Prostate gland (tissue), 2 donors: ENCODE measurements around the gene UPF3A. TPM values are rescaled to one million over a fixed set of nuclear protein-coding genes. Genes with fewer than 3 reads are reported as not detected.

Source experiments
- DNase-seq: peaks from one replicate; pipeline ENCODE4 v3.0.0-alpha.2; 2019; ENCODE audit warnings: low spot score
- H3K27ac ChIP-seq, 2 donors: fragments of 200-600 bp; sonication (generic); 2 replicates each; pipeline ENCODE4 v1.5.1; 2017 to 2019
- H3K27me3 ChIP-seq: fragments of 200-600 bp; sonication (generic); replicated peaks from 2 replicates; pipeline ENCODE4 v1.5.1; 2019; ENCODE audit not compliant: insufficient read depth
- H3K36me3 ChIP-seq, 2 donors: fragments of 200-600 bp; sonication (generic); 1 replicate in 1 of 2; 2 replicates in 1 of 2; pipeline versions ENCODE4 v1.5.1 to v1.8.1; 2017 to 2019
- H3K4me1 ChIP-seq: fragments of 200-600 bp; sonication (generic); replicated peaks from 2 replicates; pipeline ENCODE4 v1.5.1; 2019
- H3K4me3 ChIP-seq, 2 donors: fragments of 200-600 bp; sonication (generic); 2 replicates each; pipeline ENCODE4 v1.5.1; 2017 to 2019
- H3K9me3 ChIP-seq: fragments of 200-600 bp; sonication (generic); 2 replicates; pipeline ENCODE4 v1.5.1; 2017
- POLR2A ChIP-seq: fragments of 450-650 bp; IDR thresholded peaks from one replicate; pipeline ENCODE4 v1.6.1; 2016; ENCODE audit warnings: antibody characterized with exemption, mild to moderate bottlenecking
- POLR2AphosphoS5 ChIP-seq: sonication (generic); formaldehyde crosslinking; IDR thresholded peaks from one replicate; pipeline ENCODE4 v1.6.1; 2017; ENCODE audit warnings: antibody characterized with exemption
- WGBS: methylation state at CpG from one replicate; pipeline ENCODE4 v1.1.5; 2018; 5-methylcytosine and 5-hydroxymethylcytosine counted together
- intact Hi-C: fragments of 100-400 bp; cut with DNase I; formaldehyde crosslinking; loops from one replicate; pipeline ENCODE4 v1.14.2; 2022
- total RNA-seq, 2 donors: library from RNA; depleted of rRNA; stranded (reverse); fragments of >200 nt; gene quantifications; one replicate each; pipeline ENCODE4 v1.1.0, GENCODE V29; 2016
- TF ChIP-seq, protein P1 (sequence below), 4 experiments: fragments of 200-600 bp in 2 of 4; fragments of 450-650 bp in 2 of 4; sonication (generic) in 2 of 4; IDR thresholded peaks; 1 replicate in 3 of 4; 2 replicates in 1 of 4; pipeline ENCODE4 v1.5.1; 2016 to 2019; ENCODE audit warnings: antibody characterized with exemption in 4 of 4, mild to moderate bottlenecking in 2 of 4, moderate library complexity in 2 of 4

UPF3A gene
- total RNA-seq, 2 donors from 2014 or later = 30.6 to 62.9 TPM

DNA sequence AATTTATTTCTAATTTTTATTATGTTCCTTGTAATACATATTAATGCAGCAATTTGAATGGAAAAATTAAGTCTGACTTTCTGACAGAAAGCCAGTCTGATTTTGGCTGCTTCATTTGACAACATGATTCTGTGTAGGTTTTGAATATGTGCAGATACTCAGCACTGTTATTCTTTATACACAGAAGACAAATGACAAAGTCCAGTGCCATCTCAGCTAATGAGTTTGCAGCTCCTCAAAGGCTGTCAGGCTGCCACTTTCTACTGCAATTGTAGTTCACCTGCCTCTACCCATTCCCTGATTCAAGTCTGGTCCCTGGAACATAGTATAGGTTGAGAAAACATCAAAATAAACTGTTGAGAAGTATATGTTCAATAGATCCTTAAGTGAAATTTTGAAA is 30.0 kb downstream of the UPF3A start:
- Histone ChIP-seq H3K4me1 (no peaks in the 10 kb centered on the region), H3K27ac (no peak overlapping the region), H3K27me3 (no peaks in the 10 kb centered on the region), H3K9me3 (no peaks in the 10 kb centered on the region), H3K36me3 (no peaks in the 10 kb centered on the region), H3K4me3 (no peak overlapping the region)
- TF ChIP-seq, protein P1, sequence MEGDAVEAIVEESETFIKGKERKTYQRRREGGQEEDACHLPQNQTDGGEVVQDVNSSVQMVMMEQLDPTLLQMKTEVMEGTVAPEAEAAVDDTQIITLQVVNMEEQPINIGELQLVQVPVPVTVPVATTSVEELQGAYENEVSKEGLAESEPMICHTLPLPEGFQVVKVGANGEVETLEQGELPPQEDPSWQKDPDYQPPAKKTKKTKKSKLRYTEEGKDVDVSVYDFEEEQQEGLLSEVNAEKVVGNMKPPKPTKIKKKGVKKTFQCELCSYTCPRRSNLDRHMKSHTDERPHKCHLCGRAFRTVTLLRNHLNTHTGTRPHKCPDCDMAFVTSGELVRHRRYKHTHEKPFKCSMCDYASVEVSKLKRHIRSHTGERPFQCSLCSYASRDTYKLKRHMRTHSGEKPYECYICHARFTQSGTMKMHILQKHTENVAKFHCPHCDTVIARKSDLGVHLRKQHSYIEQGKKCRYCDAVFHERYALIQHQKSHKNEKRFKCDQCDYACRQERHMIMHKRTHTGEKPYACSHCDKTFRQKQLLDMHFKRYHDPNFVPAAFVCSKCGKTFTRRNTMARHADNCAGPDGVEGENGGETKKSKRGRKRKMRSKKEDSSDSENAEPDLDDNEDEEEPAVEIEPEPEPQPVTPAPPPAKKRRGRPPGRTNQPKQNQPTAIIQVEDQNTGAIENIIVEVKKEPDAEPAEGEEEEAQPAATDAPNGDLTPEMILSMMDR (IDR thresholded peaks at IDR 0.05) = no peak
- TF ChIP-seq POLR2AphosphoS5 (no peak), POLR2A (no peak)
- intact Hi-C loops = no loop called here
- no peak for DNase-seq

DNA sequence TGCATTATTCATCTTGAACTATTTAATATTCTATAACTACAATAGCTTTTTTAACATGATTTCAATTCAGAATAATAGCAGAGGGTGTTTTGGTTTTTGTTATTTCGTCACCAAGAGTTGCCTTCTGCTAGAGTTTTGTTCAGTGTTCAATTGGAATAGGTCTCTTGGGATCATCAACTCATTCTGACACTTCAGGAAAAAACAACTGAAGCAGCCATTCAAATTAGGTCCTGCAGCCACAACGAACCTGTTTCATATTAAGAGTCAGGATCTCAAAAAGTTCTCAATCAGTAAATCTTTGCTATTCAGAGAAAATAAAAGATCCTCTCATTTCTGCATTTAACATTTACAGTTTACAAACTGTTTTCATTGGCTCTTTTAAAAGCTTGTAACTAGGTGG is 30.5 kb downstream of the UPF3A start:
- intact Hi-C loops = no loop called here
- 48% methylated on average over 2 of the region's 2 CpGs for WGBS
- H3K27ac ChIP-seq = no peak overlapping the region
- H3K4me1 ChIP-seq = no peaks in the 10 kb centered on the region
- no peak overlapping the region for H3K4me3 ChIP-seq
- TF ChIP-seq POLR2AphosphoS5 = no peak
- TF ChIP-seq POLR2A = no peak
- TF ChIP-seq, protein P1 (IDR thresholded peaks at IDR 0.05) = no peak
- H3K27me3 ChIP-seq = no peaks in the 10 kb centered on the region
- H3K9me3 ChIP-seq = no peaks in the 10 kb centered on the region
- H3K36me3 ChIP-seq = no peaks in the 10 kb centered on the region
- DNase-seq = no peak

DNA sequence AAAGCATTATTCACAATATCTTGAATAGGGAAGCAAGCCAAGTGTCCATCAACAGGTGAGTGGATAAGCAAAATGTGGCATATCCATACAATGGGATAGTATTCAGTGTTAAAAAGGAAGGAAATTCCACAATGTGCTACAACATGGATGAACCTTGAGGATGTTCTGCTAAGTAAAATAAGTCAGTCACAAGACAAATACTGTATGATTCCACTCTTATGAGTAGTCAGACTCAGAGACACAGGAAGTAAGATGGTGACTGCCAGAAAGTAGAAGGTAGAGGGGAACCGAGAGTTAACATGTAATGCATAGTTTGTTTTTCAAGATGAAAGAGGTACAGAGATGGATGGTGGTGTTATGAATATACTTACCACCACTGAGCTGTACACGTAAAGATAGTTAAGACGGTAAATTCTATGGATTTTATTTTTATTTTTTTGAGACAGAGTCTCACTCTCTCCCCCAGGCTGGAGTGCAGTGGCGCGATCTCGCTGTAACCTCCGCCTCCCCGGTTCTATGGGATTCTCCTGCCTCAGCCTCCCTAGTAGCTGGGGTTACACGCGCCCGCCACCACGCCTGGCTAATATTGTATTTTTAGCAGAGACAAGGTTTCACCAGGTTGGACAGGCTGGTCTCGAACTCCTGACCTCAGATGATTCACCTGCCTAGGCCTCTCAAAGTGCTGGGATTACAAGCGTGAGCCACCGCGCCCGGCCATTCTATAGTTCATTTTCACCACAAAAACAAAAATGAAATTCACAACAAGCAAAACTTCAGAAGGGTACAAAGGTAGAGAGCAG is 31.9 kb downstream of the UPF3A start:
- Histone ChIP-seq H3K9me3 (no peaks in the 10 kb centered on the region), H3K4me1 (no peaks in the 10 kb centered on the region), H3K36me3 (no peaks in the 10 kb centered on the region), H3K4me3 (peak overlapping the region; percentile 68 to 88), H3K27ac (peak overlapping the region; percentile 80 to 85), H3K27me3 (no peaks in the 10 kb centered on the region)
- WGBS = 87% methylated on average over 17 of the region's 17 CpGs
- TF ChIP-seq, protein P1 (IDR thresholded peaks at IDR 0.05) = no peak
- TF ChIP-seq POLR2A (no peak), POLR2AphosphoS5 (no peak)
- DNase-seq = no peak
- intact Hi-C loops = no loop called here

- no peaks in the 10 kb centered on the region for H3K36me3 ChIP-seq
- intact Hi-C loops = no loop called here
- H3K4me3 ChIP-seq = peak within 1 kb of the TSS; percentile 68 to 88
- no peaks in the 10 kb centered on the region for H3K4me1 ChIP-seq
- H3K9me3 ChIP-seq = no peaks in the 10 kb centered on the region
- TF ChIP-seq POLR2AphosphoS5 (peak; percentile 43), POLR2A (peak; percentile 74)
- TF ChIP-seq, protein P1 (IDR thresholded peaks at IDR 0.05) = peak in 1 of 4 experiments; percentile 2
- WGBS = 0% methylated on average over 40 of the region's 107 CpGs
- H3K27me3 ChIP-seq = no peaks in the 10 kb centered on the region
- H3K27ac ChIP-seq = peak within 1 kb of the TSS; percentile 80 to 85
- peak; percentile 94 for DNase-seq
Measured at GRCh38 chr13:114314074-114314912, 32.9 kb downstream of the UPF3A start, which contains the start of gene CHAMP1. TSS of gene CHAMP1 (plus strand) at chr13:114314503. CDS start at chr13:114323843, 9,340 bp downstream.
